SK-N-MC (cell line): ENCODE results near the gene FKBP5.

Experiments
- FOXP2 ChIP-seq: optimal IDR thresholded peaks from 2 replicates; pipeline ENCODE3; 2011; ENCODE audit warnings: mild to moderate bottlenecking, moderate library complexity; ENCODE audit not compliant: insufficient read depth; ENCODE audit errors: extremely low read length, control extremely low read depth
- POLR2AphosphoS5 ChIP-seq: IDR thresholded peaks from 2 replicates; pipeline ENCODE4 v1.6.1; 2012; ENCODE audit warnings: mild to moderate bottlenecking, low read depth, low read length, borderline replicate concordance

GRCh38 chr6:35541836-35542235, 146.9 kb downstream of the FKBP5 start:
- TF ChIP-seq FOXP2 (no peak), POLR2AphosphoS5 (no peak)
